ENCODE results near the gene LDB3.

- TF ChIP-seq CTCF (IDR thresholded peaks at IDR 0.05; ENCODE audit: low read depth, low read length, poor library complexity, severe bottlenecking), result no peak
- TF ChIP-seq EZH2phosphoT487 (IDR thresholded peaks at IDR 0.05; ENCODE audit: borderline replicate concordance, low read length), result no peak
These were observed 3.7 kb upstream of the LDB3 start for GRCh38 chr10:86664341-86665217.

Data from DOHH2 (cell line).